Stimulated activated CD8-positive, alpha-beta memory T cell treated with anti-CD3 and anti-CD28 coated beads, Interleukin-15, amount 100 ng/mL, for 4 hours (primary cell): ENCODE measurements around the gene PGGT1B.
"Not testable (repeated sequence)": the region's sequence is repeated elsewhere in the genome, so short reads cannot be mapped to it uniquely, and the experiment has no call there.

Experiments used
- DNase-seq, 2 donors: peaks; one replicate each; pipeline ENCODE4 v3.0.0-alpha.2; 2020; ENCODE audit warnings: low read depth in 2 of 2

PGGT1B gene

DNA sequence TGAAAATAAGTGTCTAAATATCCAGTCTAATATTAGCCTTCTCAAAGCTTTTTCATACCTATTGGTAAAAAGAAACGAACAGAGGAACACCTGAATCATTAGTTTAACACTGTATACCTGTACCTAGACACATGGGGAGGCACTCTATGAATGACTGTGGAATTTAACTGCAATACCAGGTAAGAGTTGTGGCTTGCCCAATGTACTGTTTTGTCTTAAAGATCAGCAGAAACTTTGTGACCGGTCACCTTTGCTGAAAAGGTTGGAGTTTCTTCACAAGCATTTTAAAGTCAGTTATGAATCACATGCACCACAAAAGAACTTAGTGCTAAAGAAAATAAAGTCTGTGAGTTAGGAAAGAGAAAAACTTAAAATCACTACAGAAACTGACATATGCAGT is 2.4 kb downstream of the PGGT1B start:
- DNase-seq, result no peak

DNA sequence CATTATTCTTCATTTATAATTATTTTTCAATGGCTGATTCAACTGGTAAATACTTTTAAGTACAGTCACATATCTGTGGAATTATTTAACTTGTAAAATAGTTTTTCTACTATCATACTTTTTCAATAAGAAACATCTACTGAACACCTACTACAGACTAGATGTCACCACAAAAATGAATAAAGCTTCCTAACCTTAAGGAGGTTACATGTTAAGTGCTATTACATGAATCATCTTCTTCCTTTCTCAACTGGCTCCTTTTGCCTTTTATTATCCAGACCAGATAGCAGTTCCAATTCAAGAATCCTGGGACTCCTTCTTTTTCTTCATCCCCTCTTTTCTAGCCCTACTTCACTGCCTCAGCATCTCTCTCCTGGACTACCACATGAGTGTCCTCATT is 4.7 kb downstream of the PGGT1B start:
- no peak for DNase-seq

DNA sequence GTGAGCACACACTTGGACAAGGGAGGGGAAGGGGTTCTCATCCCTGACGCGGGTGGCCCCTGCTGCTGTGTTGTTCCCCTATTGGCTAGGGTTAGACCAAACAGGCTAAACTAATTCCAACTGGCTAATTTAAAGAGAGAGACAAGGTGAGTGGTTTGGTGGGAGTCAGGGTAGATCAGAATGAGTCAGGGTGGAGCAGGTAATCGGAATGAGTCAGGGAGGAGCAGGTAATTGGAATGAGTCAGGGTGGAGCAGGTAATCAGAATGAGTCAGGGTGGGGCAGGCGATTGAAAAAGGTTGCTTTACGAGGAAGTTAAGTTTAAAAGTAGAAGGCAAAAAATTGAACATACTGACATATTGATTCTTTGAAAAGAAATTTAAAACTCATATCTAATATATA is 13.3 kb downstream of the PGGT1B start:
- not testable (repeated sequence) for DNase-seq

DNA sequence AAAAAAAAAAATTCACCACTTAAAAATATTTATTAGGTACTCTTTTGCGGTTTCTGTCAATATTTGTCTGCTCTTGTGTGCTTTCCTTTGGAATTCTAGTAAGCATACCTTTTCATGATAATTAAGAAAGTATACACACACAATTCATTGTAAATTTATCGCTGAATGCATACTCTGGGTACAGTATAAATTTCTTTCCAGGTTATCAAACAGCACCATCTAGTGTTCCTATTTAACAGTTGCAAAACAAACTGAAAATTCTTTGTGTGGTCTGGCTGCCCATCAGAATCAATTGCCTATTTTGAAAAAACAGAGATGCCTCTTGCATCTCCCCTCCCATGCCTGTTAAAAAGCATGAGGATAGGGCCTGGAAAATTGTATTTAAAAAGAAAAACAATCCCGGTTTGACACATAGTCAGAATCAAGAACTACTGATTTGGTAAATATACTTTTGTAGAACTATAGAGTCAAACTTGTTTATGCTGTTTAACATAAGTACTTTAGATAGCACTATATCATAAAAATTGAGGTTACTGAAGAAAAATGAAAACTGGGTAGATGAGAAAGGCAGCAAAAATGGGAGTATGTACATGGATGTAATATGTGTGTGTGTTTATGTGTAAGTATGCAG is 16.2 kb downstream of the PGGT1B start:
- DNase-seq, result no peak

DNA sequence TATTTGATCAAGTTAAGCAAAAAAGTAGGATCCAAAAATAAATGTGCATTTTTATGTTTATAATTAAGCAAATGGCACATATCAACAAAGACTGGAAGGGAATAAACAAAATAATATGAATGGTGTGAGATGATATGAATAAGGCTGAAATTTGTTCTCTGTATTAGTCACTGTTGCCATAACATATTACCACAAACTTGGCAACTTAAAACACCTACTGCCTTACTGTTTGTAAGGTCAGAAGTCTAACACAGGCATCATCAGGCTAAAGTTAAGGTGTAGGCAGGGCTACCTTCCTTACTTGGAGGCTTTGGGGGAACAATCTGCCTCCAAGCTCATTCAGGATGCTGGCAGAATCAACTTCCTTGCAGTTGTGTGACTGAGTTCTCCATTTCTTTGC is 19.3 kb downstream of the PGGT1B start:
- no peak for DNase-seq

DNA sequence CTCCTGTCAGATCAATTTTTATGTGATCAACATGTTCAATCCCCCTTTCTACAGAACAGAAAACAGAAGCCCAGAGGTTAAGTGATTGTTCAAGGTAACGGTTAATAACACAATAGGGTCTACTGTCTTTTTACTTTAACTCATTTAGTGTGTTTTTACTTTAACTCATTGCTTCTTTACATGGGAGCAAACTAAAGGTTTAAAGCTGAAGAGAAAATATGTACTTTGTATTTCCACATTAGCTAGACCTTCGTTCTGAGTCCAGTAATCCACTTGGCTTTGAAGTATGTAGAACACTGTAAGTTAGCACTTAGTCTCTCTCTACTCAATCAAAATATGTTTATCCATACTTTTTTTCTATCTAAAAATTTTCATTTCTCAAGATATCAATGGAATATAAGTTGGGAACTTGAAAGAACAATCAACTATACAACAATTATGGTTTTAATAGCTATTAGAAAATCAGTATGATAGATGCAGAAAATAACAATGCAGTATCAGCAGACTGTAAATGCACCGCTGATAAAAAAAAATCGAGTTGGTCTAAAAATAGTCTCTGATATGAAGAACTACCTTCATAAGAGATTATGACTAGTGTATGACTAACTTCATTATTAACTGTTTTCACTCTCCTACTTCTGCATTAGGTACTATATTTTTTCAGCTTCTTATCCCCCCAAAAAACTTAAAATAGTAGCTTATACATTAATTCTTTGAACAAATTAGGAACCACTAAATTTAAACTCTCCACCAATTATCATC is 20.6 kb downstream of the PGGT1B start:
- DNase-seq, result no peak

DNA sequence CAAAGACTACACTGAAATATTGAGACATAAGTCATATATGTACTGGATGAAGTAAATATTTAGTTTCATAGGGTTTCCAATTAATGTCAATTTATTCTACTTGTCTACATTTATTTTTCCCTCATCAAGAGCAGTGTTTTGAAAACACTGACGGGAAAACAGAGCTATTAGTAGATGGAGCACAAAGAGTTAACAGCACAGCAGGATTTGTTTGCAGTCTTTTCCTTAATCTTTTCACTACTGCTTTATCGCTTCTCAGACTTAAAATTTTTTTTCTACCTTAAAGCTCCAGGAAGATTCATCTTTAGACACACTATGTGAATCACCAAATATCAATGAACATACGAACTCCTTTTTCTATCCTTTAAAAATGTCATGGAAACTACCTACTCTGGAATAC is 25.6 kb downstream of the PGGT1B start:
- DNase-seq, result no peak

DNA sequence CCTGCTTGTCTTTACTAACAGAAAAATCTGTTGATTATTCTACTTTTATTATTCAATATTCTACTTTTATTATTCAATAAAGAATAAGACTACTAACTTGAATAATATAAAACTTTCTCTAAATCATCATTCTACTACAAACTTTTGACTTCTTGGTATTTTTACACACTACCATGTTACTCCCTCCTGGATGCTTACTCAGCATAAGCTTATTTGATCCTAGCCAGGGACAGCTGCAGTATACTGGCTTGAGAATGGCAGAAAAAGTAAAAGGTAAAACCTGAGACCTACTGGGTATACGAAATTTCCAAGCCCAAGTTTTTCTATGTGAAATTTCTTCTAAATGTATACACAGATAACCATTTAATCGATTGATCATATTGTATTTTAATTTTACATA is 26.1 kb downstream of the PGGT1B start:
- no peak for DNase-seq

DNA sequence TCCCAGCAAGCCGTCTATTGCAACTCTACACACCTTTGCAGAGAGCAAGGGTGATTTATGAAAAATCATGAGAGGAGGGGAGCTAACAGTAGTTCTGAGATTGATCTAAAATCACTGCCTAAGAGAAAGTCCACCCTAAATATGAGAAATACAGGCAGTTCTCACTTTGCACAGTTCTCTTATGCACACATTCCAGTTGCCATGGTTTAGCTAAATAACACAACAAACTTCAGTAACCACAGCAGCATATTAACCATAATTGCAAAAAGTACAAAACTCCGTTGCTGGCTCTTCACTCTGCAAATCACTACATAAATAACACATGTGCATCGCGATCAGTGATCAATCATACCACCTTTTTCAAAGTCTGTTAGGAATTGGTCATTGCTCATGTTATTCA is 31.1 kb downstream of the PGGT1B start:
- no peak for DNase-seq

DNA sequence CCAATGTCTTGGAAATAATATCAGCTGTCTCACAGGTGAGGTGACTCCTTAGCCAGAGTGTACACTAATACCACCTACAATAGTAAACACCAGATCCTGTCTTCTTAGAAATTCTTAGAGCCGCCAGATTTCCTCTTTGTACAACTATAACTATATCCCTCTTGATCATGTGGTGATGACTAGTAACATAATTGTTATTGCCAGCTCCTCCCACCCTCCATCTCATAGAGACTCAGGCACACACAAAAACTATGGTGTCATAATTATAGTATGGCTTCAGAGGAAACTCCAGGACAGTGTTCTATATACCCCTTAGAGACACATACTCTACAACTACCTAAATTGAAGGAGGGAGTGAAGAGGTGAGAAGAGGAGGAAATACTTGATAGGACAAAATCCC is 33.1 kb downstream of the PGGT1B start:
- DNase-seq, result no peak

DNA sequence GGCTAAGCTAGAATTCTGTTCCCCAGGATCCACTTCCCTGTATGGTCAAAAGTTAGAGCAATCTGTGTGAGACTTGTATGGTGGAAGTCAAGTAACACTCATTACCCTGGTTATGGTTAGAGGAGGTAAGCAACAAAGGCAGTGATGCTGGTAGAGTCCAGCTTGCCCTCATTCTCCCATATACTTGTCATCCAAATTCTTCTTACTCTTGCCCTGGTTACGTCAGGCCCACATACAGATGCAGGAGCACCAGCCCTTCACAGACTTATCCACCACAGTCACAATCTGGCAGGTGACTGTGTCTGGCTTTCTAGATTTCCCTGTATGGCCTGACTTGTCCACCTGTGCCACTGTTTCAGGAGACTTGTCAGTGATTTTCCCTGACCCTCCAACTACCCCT is 35.4 kb downstream of the PGGT1B start:
- DNase-seq, result no peak

DNA sequence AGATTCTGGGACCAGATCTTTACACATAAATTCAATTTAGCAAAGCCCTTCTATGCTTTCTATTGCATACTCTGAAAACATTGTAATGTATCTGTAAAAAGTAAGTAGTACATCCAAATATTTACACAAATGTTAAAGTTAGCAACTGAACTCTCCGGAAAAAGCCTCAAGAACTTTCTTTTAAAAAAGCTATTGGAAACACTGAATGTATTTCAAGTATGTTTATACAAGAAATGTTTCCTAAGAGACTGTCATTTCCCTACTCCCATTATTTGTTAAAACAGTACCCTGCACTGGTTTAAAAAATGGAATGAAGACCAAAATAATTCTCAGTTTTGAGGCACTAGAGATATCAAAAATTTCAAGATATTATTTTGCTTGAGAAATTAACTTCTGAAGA is 48.1 kb downstream of the PGGT1B start:
- no peak for DNase-seq

DNA sequence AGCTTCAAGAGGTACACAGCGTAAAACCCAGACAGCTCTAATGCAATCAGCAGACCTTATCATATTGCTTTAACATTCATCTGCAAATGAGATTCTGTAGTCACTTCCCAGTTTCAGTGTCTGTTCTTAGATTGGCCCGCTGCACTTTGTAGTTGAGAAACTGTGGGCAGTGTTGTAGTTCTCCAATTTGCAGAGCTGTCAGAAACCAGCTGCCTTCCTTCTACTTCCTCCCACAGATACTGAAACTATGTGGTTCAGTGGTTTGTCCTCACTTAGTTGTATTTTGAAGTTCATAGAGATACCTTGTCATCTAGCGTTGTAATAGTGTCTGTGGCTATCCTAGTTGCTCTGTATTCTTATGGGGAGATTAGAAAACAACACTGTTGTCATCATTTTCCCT is 53.4 kb downstream of the PGGT1B start:
- DNase-seq, result peak in 1 of 2 donors; percentile 12

DNA sequence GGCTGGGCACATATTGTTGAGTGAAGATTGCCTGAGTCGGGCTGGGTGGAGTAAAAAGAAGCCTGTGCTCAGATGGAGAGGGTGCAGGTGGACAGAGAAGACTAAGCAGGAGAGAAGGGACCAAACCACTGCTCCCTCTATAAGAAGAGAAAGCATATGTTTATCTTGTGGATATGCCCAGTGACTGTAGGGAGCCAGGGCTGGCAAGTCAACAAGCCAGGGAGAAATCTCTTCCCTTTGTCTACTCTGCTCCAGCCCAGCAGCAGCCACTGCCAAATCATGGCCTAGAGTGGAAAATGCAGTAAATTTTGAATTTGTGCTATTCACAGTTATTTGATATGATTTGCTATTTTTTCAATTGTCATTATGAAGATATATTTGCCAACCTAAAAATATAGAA is 59.7 kb downstream of the PGGT1B start:
- no peak for DNase-seq

DNA sequence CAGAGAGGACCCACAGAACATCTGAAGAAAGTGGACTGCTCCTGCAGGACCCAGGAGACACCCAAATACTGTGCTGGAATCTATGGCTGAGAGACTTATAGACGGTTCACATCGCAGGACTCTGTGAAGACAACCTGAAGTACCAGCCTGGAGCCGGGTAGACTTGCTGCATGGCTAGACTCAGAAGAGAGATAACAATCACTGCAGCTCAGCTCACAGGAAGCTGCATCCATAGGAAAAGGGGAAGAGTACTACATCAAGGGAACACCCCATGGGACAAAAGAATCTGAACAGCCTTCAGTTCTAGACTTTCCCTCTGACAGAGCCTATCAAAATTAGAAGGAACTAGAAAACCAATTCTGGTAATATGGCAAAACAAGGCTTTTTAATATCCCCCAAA is 66.5 kb downstream of the PGGT1B start:
- DNase-seq, result no peak

DNA sequence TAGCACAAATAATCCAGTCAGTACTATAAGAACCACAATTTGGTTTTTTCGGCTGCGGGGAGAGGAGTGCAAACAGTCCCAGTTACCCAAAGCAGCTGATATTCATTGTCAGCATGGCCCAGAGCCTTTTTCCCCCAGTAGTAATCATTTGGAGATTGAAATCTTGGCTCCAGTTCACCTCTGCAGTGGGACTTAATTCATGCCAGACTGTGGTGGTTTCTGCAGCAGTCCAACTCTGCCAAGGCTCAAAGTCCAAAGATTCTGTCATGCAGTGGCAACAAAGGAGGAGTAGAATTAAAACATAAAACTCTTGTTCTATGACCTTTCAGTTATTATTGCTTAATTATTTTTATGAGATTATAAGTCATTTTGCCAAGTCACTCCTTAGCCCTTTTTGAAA is 68.0 kb downstream of the PGGT1B start:
- DNase-seq, result no peak

DNA sequence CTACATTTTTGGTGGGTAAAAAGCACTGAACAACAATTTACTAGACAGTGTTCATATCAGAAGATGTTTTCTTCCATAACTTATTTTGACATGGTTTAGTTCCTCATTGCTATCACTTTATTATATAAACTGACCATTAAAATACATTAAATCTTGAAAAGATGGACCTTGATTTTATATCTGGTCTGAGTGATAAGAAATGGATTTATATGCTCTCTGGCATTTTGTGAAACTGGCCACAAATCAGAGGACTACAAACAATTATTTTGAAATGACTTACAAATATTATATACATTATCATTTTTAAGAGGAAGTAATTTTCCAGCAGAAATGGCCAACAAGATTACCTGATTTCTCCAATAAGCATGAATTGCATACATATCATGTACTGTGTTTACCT is 69.4 kb downstream of the PGGT1B start:
- no peak for DNase-seq

DNA sequence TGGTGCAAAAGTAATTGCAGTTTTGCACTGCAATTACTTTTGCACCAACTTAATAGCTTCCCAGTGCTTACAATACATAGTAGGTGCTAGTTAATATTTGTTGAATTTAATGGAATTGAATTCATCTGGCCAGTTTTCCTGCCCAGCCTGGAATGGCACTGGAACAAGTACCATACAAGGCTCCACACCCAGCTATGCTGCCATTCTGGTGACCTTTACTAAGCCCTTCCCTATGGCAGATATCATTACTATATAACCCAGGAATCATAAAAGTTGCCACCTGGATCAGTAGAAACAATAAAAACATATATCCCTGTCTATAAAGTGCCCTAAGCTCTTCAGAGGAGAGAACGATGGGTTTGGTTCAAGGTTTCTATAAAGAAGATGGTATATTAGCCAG is 70.6 kb downstream of the PGGT1B start:
- no peak for DNase-seq

DNA sequence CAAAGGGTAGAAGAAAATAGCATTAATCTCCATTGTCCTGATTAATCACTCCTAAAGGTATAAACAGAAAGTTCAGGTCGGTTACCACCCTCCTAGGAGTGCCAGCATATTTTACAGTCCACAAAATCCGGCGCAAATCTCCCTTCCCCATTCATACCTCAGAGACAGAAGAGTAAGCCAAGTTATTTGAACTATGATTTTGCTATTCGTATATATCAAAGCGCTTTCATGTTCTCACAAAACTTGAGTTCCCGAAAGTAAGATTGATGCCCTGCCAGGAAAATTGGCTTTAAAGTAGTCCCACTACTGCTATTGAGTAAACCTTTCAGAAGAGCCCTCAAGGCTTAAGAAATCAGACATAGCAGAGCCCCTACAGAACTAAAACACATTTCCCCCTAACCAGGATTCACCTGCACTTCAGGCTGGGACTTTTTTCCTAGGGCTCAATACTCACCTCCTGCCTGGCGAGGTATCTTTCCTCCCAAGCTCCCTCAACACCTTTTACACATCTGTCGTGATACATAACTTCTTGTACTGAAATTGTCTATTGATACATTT is 71.1 kb downstream of the PGGT1B start:
- DNase-seq, result no peak

DNA sequence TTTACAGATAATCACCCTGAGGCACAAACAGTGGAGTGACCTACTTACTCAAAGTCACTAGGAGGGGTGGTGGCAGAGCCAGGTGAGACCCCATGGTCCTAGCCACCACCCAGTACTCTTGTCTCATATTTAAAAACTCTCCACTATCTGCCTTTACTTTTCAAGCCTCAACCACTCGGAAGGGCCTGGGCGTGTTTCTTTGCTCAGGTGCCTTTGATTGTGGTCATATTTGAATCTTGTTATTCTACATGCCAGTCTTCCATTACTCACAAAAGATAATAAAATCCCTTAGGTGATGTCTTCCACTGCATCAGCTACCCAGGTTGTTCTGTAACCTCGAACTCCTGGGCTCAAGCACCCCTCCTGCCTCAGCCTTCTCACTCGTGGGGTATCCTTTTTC is 72.3 kb downstream of the PGGT1B start:
- no peak for DNase-seq

DNA sequence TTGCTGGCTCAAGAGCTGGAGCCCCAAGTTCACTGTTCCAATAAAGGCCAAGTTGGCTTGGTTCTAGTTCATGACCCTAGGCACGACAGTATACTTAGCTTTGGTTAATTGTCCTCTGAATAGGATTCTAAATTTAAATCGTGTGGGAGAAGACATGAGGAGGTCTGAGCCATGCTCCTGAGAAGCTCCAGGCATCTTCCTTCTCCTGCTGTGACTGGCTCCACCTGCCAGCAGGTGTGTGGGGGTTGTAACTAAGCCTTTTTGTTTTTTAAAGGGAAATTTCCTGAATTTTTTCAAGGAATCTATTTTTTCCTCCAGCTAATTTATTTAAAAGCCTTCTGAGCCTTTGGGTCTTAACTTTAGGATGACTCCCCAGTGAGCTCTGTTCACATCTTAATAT is 72.8 kb downstream of the PGGT1B start:
- no peak for DNase-seq

DNA sequence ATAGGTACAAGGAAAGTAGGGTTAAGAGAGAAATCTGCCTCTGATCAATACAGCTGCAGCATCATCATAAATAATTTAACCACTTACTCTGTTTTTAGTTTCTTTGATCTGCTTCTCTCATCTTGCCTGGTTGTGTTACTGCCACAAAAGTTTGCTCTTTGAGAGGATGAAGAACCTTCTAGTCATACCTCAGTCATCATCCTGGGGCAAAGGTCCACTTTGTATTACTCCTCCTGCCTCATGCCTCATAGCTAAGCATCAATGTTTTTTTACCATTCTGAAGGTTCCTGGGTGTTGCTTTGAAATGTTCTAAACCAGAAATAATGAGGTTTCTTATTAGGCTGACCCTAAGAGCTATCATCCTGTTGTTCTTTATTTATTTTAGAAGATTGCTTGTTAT is 75.9 kb downstream of the PGGT1B start:
- DNase-seq, result no peak

DNA sequence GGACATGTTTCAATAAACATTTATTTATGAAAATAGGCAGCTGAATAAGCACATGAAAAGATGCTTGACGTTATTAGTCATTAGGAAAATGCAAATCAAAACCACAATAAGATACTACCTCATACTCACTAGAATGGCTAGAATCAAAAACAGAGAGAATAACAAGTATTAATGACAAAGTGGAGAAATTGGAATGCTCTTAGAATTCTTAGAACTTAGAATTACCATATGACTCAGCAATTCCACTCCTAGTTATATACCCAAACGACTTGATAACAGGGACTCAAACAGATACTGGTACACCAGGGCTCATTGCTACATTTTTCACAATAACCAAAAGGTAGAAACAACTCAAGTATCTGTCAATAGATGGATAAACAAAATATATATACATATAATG is 77.9 kb downstream of the PGGT1B start:
- no peak for DNase-seq

DNA sequence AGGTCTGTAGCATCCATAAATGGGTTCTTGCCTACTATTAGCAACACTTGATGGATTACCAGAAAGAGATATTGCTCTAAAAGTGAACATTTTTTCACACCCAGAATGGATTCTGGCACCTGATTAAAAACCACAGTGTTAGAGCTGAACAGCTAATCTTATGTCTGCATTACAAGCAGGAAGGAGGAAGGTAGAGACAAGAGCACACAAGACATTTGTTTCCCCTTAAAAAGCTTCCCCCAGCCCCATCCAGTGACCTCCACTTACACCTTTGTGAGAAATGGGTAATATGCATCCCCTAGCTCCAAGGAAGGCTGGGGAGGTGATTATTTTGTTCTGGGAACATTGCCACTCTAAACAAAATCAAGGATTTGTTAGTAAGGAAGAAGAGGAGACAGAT is 80.9 kb downstream of the PGGT1B start:
- DNase-seq, result no peak
